Measurements from ENCODE around the gene CYLD. TPM values are rescaled to one million over a fixed set of nuclear protein-coding genes. Genes with fewer than 3 reads are reported as not detected.

CYLD gene
- total RNA-seq, 2 donors from 2014 or later, result 16.5 to 27.5 TPM

DNA sequence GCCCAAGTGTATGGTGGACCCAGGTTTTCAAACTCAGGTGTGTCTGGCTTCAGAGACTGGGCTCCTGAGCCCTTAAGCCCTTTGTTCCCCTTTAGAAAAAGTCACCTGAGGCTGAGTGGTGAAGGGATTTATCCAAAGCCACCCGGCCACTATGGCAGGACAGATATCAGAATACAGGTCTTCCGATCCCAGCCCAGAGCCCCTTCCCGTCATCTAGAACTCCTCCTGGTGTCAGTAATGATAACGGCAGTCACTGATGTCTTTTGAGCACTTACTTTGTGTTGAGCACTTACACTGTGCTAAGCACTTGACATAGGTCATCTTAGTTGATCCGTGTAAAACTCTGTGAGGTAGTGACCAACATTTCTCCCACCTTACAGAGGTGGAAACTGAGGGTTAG, 31.9 kb upstream of the CYLD start:
- ATAC-seq (no peak), DNase-seq (no peak)
- no peaks in the 10 kb centered on the region for H3K4me1 ChIP-seq
- 73 to 81% methylated on average over 4 to 5 of the region's 5 CpGs for WGBS, 2 donors
- intact Hi-C loops (cut with DNase I), result no loop called here
- H3K27ac ChIP-seq, result no peak overlapping the region
- H3K9me3 ChIP-seq, result peaks cover 0 to under 1% (median 0%) of the 10 kb centered on the region in 3 donors
- H3K4me3 ChIP-seq, result no peak overlapping the region
- TF ChIP-seq POLR2A (IDR thresholded peaks at IDR 0.05), result no peak
- TF ChIP-seq, protein P1, sequence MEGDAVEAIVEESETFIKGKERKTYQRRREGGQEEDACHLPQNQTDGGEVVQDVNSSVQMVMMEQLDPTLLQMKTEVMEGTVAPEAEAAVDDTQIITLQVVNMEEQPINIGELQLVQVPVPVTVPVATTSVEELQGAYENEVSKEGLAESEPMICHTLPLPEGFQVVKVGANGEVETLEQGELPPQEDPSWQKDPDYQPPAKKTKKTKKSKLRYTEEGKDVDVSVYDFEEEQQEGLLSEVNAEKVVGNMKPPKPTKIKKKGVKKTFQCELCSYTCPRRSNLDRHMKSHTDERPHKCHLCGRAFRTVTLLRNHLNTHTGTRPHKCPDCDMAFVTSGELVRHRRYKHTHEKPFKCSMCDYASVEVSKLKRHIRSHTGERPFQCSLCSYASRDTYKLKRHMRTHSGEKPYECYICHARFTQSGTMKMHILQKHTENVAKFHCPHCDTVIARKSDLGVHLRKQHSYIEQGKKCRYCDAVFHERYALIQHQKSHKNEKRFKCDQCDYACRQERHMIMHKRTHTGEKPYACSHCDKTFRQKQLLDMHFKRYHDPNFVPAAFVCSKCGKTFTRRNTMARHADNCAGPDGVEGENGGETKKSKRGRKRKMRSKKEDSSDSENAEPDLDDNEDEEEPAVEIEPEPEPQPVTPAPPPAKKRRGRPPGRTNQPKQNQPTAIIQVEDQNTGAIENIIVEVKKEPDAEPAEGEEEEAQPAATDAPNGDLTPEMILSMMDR (IDR thresholded peaks at IDR 0.05), result no peak
- no peaks in the 10 kb centered on the region for H3K36me3 ChIP-seq (replicated peaks in 1 of 2; ENCODE audit: insufficient read depth in 1 of 2, low read depth in 2 of 2)
- no peaks in the 10 kb centered on the region for H3K27me3 ChIP-seq

DNA sequence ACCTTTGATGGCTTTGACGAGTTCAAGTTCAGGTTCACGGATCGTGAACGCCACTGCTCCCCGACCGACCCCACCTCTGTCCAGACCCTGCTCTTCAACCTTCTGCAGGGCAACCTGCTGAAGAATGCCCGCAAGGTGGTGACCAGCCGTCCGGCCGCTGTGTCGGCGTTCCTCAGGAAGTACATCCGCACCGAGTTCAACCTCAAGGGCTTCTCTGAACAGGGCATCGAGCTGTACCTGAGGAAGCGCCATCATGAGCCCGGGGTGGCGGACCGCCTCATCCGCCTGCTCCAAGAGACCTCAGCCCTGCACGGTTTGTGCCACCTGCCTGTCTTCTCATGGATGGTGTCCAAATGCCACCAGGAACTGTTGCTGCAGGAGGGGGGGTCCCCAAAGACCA, 30.8 kb upstream of the CYLD start:
- no peaks in the 10 kb centered on the region for H3K9me3 ChIP-seq
- peak overlapping the region in 1 of 4 donors; percentile 36 for H3K27ac ChIP-seq

DNA sequence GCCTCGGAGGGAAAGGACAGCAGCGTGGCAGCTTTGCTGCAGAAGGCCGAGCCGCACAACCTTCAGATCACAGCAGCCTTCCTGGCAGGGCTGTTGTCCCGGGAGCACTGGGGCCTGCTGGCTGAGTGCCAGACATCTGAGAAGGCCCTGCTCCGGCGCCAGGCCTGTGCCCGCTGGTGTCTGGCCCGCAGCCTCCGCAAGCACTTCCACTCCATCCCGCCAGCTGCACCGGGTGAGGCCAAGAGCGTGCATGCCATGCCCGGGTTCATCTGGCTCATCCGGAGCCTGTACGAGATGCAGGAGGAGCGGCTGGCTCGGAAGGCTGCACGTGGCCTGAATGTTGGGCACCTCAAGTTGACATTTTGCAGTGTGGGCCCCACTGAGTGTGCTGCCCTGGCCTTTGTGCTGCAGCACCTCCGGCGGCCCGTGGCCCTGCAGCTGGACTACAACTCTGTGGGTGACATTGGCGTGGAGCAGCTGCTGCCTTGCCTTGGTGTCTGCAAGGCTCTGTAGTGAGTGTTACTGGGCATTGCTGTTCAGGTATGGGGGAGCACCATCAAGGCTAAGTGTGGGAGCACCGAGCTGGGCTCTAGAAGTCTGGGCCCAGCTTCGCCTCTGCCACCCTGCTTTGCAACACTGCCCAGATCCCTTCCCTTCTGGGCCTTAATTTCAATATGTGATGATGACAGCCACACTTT, 29.9 kb upstream of the CYLD start:
- Histone ChIP-seq H3K27ac (peak overlapping the region in 1 of 4 donors; percentile 36), H3K9me3 (no peaks in the 10 kb centered on the region), H3K36me3 (replicated peaks in 1 of 2; ENCODE audit: insufficient read depth in 1 of 2, low read depth in 2 of 2) (no peaks in the 10 kb centered on the region), H3K4me1 (no peaks in the 10 kb centered on the region), H3K27me3 (no peaks in the 10 kb centered on the region), H3K4me3 (no peak overlapping the region)
- ATAC-seq (no peak), DNase-seq (peak in 2 of 4 donors; percentile 24 to 36)
- 67 to 82% methylated on average over 8 to 24 of the region's 25 CpGs for WGBS, 2 donors
- intact Hi-C loops (cut with DNase I), result no loop called here
- TF ChIP-seq, protein P1 (IDR thresholded peaks at IDR 0.05), result no peak
- TF ChIP-seq POLR2A (IDR thresholded peaks at IDR 0.05), result no peak

More for the DNA sequence above, 30.8 kb upstream of the CYLD start:
- no peak for ATAC-seq
- 89 to 95% methylated on average over 16 to 21 of the region's 21 CpGs for WGBS, 2 donors
- no peaks in the 10 kb centered on the region for H3K36me3 ChIP-seq (replicated peaks in 1 of 2; ENCODE audit: insufficient read depth in 1 of 2, low read depth in 2 of 2)
- intact Hi-C loops (cut with DNase I), result no loop called here
- DNase-seq, result no peak
- no peaks in the 10 kb centered on the region for H3K4me1 ChIP-seq
- no peak overlapping the region for H3K4me3 ChIP-seq
- no peaks in the 10 kb centered on the region for H3K27me3 ChIP-seq
- TF ChIP-seq, protein P1 (IDR thresholded peaks at IDR 0.05), result no peak
- TF ChIP-seq POLR2A (IDR thresholded peaks at IDR 0.05), result no peak

DNA sequence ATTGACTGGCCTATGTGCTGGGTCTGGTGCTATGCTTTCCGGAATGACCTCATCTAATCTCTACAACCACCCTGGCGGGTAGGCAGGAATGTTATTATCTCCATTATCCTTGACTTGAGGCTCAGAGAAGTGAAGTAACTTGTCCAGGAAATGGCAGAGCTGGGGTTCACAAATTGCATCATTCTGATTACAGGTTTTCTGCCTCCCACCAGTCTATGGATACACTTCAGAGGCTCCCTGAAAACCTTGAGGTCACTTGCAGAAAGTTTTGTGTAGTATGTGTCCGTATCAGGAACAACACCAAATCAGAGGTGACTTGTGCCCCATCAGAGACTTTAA, 29.4 kb upstream of the CYLD start:
- H3K27ac ChIP-seq, result peak overlapping the region in 1 of 4 donors; percentile 36
- TF ChIP-seq POLR2A (IDR thresholded peaks at IDR 0.05), result no peak
- TF ChIP-seq, protein P1 (IDR thresholded peaks at IDR 0.05), result no peak
- no peak for ATAC-seq

DNA sequence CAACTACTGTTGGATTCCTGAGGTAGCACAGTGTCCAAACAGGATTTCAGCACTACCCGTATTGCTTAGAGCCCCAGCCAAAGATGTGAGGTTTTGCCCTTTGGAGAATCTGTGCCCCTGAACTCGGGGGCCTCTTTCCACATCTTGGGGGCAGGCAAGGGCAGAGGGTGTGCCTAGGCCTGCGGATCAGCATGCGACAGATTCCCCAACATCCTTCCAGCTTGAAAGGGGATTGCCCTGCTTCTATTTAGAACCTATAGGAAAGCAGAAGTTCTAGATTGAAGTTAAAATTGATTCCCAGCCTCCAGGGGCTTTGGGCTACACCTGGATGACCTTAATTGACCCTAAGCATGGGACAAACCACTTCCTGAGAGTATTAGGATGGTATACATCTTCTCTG, 28.9 kb upstream of the CYLD start:
- intact Hi-C loops (cut with DNase I), result no loop called here
- Histone ChIP-seq H3K4me3 (no peak overlapping the region), H3K27me3 (no peaks in the 10 kb centered on the region), H3K9me3 (no peaks in the 10 kb centered on the region), H3K27ac (peak overlapping the region in 1 of 4 donors; percentile 36), H3K4me1 (no peaks in the 10 kb centered on the region), H3K36me3 (replicated peaks in 1 of 2; ENCODE audit: insufficient read depth in 1 of 2, low read depth in 2 of 2) (no peaks in the 10 kb centered on the region)
- ATAC-seq (no peak), DNase-seq (no peak)
- WGBS, 2 donors, result 72 to 75% methylated on average over 3 to 4 of the region's 4 CpGs
- TF ChIP-seq POLR2A (IDR thresholded peaks at IDR 0.05), result no peak
- TF ChIP-seq, protein P1 (IDR thresholded peaks at IDR 0.05), result no peak

More for the DNA sequence above, 29.4 kb upstream of the CYLD start:
- no peak overlapping the region for H3K4me3 ChIP-seq
- no peaks in the 10 kb centered on the region for H3K27me3 ChIP-seq
- intact Hi-C loops (cut with DNase I), result no loop called here
- peak in 1 of 4 donors; percentile 43 for DNase-seq
- no peaks in the 10 kb centered on the region for H3K4me1 ChIP-seq
- H3K9me3 ChIP-seq, result no peaks in the 10 kb centered on the region
- 36 to 76% methylated on average over 3 of the region's 3 CpGs for WGBS, 2 donors
- no peaks in the 10 kb centered on the region for H3K36me3 ChIP-seq (replicated peaks in 1 of 2; ENCODE audit: insufficient read depth in 1 of 2, low read depth in 2 of 2)
